ENCODE data around the gene FBH1.

DNA sequence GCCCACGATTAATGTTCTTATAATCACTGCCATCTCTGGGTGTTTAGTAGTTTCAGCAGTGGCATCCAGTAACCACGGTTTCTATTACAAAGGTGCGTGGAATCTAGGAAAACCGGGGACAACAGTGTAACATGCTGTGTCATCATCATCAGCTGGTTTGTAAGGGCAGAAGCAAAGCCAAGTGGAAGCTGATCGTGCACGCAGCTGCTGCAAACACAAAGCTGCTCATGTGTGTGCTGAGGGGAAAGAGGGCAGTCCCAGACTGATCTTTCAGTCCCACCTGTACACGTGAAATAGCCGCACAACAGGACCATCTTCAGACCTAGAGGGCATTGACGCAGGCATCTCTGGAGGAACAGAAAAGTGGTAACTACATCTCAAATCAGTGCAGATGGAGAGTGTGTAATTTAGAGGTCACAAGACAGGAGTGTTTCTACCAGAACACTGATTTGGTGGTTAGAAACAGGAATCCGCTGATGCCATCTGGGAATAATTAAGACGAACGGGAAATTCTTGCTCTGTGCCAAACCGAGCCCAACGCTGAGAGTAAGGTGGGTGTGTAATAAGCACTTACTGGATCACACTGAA, 13.8 kb upstream of the FBH1 start:
- TF ChIP-seq POLR2A (IDR thresholded peaks at IDR 0.05; ENCODE audit: low read length) (no peak), GATA1 (IDR thresholded peaks at IDR 0.05; ENCODE audit: low read depth, low read length) (no peak)

Data from erythroblast (primary cell).